ENCODE measurements around the gene ZNF554. TPM values are rescaled to one million over a fixed set of nuclear protein-coding genes. Genes with fewer than 3 reads are reported as not detected.
A peak's percentile ranks its signal among the peaks of the same experiment; 100 is the strongest.

The ZNF554 gene
- total RNA-seq, result 4.0 and 5.3 TPM in 2 replicates
- 5.0 and 5.5 TPM in 2 replicates for polyA plus RNA-seq

DNA sequence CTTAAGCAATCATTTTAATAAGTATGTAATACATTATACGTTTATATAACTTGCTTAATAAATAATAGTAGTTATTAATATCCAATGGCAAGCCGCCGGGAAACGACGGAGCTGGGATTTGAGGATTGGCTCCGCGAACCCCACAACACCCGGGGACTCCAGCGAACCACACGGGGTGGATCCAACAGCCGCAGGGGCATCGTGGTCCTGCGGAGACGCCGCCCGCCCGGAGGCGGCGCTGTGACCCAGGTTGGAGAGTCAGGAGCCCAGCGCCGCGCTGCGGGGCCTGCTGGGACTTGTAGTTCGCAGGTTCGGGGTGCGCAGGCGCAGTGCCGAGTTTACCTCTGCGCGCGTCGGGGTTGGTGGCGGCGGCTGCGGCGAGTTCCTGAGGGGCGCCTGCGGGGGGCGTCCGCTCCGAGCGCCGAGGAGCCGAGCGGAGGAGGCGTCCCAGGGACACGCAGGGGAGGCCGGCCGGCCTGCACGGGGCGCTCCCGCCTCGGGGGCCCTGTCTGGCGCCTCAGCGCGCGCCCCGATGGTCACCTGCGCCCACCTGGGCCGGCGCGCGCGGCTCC is at the start of gene ZNF554:
Gene ZNF554 (plus strand): TSS at position 329 of the 572 bp plus-strand sequence. CDS start 204 bp downstream, at position 533.
- peak; percentile 100 for DNase-seq (ENCODE audit: low spot score)
- no peaks in the 10 kb centered on the region for H3K9me3 ChIP-seq (ENCODE audit: low read depth)
- H3K4me3 ChIP-seq, result peak within 1 kb of the TSS; percentile 60
- peak within 1 kb of the TSS; percentile 73 for H2AFZ ChIP-seq
- peak within 1 kb of the TSS; percentile 97 for H3K4me2 ChIP-seq
- H3K9me2 ChIP-seq (replicated peaks; ENCODE audit: insufficient read depth), result no peaks in the 10 kb centered on the region
- no peak for TF ChIP-seq EZH2phosphoT487 (IDR thresholded peaks at IDR 0.05; ENCODE audit: low read depth, severe bottlenecking, unreplicated experiment)
- TF ChIP-seq, protein P1, sequence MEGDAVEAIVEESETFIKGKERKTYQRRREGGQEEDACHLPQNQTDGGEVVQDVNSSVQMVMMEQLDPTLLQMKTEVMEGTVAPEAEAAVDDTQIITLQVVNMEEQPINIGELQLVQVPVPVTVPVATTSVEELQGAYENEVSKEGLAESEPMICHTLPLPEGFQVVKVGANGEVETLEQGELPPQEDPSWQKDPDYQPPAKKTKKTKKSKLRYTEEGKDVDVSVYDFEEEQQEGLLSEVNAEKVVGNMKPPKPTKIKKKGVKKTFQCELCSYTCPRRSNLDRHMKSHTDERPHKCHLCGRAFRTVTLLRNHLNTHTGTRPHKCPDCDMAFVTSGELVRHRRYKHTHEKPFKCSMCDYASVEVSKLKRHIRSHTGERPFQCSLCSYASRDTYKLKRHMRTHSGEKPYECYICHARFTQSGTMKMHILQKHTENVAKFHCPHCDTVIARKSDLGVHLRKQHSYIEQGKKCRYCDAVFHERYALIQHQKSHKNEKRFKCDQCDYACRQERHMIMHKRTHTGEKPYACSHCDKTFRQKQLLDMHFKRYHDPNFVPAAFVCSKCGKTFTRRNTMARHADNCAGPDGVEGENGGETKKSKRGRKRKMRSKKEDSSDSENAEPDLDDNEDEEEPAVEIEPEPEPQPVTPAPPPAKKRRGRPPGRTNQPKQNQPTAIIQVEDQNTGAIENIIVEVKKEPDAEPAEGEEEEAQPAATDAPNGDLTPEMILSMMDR (IDR thresholded peaks at IDR 0.05; ENCODE audit: poor library complexity), result peak; percentile 94
- H3K79me2 ChIP-seq, result peaks cover 22% of the 10 kb centered on the region
- WGBS (ENCODE audit: low lambda C conversion rate, missing lambda C conversion rate), result under 1% methylated on average over 46 of the region's 64 CpGs
- H3K27ac ChIP-seq, result peak within 1 kb of the TSS; percentile 73
- H3K4me1 ChIP-seq (ENCODE audit: insufficient read depth), result peaks cover 4% of the 10 kb centered on the region
- no peaks in the 10 kb centered on the region for H3K36me3 ChIP-seq (replicated peaks; ENCODE audit: insufficient read depth, low read depth)
- no peaks in the 10 kb centered on the region for H3K27me3 ChIP-seq
- no peaks in the 10 kb centered on the region for H4K20me1 ChIP-seq (ENCODE audit: insufficient read depth, poor library complexity, severe bottlenecking)

DNA sequence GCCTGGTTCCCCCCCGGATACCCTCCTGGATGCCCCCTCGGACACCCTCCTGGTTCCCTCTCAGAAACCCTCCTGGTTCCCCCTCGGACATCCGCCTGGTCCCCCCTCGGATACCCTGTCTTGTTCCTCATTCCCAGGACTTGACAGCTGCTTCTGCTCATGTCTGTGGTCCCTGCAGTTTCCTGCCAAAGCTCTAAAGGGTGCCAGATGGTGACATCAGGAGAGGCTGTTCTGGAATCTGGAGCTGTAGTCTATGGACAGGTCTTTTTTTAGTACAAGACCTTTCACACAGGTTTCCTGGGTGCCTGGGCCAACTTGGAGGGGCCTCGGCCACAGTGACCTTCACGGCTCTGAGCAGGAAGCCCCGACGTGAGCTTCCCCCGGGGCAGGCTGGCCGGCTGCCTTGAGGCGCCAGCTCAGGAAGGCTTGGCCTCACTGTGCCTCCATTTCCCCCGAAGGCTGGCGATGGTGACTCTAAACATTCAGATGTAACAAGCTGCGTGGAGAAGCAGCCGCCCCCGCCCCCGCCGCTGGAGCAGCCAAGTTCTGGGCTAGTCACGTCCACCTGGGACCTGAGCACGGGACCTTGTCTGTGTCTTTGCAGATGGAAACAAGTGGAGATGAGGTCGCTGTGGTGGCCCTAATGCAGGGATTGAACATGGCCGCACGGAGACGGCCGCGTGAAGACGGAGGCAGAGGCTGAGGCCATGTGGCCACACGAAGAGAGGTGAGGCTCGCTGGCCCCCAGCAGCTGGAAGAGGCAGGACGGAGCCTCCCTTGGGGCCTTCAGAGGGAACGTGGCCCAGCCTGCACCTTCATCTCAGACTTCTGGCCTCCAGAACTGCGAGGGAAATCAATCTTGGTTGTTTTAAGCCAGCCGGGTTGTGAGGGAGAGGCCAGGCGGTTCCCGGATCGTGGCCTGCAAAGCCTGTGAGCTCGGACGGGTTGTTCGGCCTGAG is 49.3 kb upstream of the ZNF554 start:
- Histone ChIP-seq H3K36me3 (replicated peaks; ENCODE audit: insufficient read depth, low read depth) (no peaks in the 10 kb centered on the region), H3K4me3 (no peak overlapping the region), H2AFZ (no peak overlapping the region), H3K4me2 (no peak overlapping the region), H4K20me1 (ENCODE audit: insufficient read depth, poor library complexity, severe bottlenecking) (peaks cover 46% of the 10 kb centered on the region), H3K79me2 (peaks cover 57% of the 10 kb centered on the region), H3K9me2 (replicated peaks; ENCODE audit: insufficient read depth) (no peaks in the 10 kb centered on the region), H3K9me3 (ENCODE audit: low read depth) (no peaks in the 10 kb centered on the region), H3K4me1 (ENCODE audit: insufficient read depth) (no peaks in the 10 kb centered on the region), H3K27ac (no peak overlapping the region), H3K27me3 (no peaks in the 10 kb centered on the region)
- DNase-seq (ENCODE audit: low spot score), result no peak
- WGBS (ENCODE audit: low lambda C conversion rate, missing lambda C conversion rate), result 90% methylated on average over 35 of the region's 40 CpGs
- no peak for TF ChIP-seq EZH2phosphoT487 (IDR thresholded peaks at IDR 0.05; ENCODE audit: low read depth, severe bottlenecking, unreplicated experiment)
- no peak for TF ChIP-seq EZH2 (IDR thresholded peaks at IDR 0.05; ENCODE audit: borderline replicate concordance)
- TF ChIP-seq, protein P1 (IDR thresholded peaks at IDR 0.05; ENCODE audit: poor library complexity), result no peak

DNA sequence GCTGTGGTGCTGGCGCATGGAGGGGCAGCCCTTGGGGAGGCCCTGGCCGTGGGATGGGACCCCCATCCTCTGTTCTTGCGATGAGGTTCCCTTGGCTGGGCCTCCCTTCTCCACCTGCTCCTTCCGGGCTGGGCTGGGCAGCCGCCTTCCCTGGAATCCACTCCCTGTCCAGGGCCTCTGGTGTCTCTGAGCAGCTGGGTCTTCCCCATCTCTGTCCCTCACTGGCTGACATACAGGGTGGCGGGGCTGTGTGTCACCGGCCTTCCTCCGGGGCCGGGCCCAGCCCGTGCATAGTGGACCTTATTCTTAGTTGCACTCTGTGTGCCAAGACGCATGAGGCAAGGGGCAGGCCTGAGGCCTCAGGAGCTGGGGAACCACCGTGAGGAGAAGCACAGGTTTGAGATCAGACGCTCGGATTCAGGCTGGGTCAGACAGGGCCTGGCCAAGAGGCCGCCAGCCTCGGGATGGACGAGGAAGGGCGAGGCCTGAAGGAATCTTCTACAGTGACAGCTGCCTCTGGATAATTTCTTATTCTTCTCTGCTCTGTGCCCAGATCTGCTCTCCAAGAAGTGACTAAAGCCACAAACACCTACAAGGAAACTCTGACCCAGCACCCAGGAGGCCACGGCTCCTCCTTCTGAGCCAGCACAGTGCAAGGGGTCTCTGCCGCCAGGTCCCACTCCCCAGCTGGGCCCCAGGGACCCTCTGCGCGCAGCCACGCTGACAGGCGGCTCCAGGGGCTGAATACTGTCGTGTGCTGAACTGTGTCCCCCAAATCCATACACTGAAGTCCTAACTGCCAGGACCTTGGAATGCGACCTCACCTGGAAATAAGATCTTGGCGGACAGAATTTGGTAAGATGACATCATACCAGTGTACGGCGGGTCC is 47.6 kb upstream of the ZNF554 start:
- Histone ChIP-seq H3K9me3 (ENCODE audit: low read depth) (no peaks in the 10 kb centered on the region), H3K36me3 (replicated peaks; ENCODE audit: insufficient read depth, low read depth) (no peaks in the 10 kb centered on the region), H3K79me2 (peaks cover 74% of the 10 kb centered on the region), H3K4me2 (no peak overlapping the region), H2AFZ (no peak overlapping the region), H3K27ac (no peak overlapping the region), H3K27me3 (no peaks in the 10 kb centered on the region), H4K20me1 (ENCODE audit: insufficient read depth, poor library complexity, severe bottlenecking) (peaks cover 62% of the 10 kb centered on the region), H3K4me1 (ENCODE audit: insufficient read depth) (no peaks in the 10 kb centered on the region), H3K9me2 (replicated peaks; ENCODE audit: insufficient read depth) (no peaks in the 10 kb centered on the region), H3K4me3 (no peak overlapping the region)
- WGBS (ENCODE audit: low lambda C conversion rate, missing lambda C conversion rate), result 91% methylated on average over 29 of the region's 29 CpGs
- DNase-seq (ENCODE audit: low spot score), result no peak
- no peak for TF ChIP-seq EZH2 (IDR thresholded peaks at IDR 0.05; ENCODE audit: borderline replicate concordance)
- TF ChIP-seq, protein P1 (IDR thresholded peaks at IDR 0.05; ENCODE audit: poor library complexity), result no peak
- TF ChIP-seq EZH2phosphoT487 (IDR thresholded peaks at IDR 0.05; ENCODE audit: low read depth, severe bottlenecking, unreplicated experiment), result no peak

Measured in hepatocyte (in vitro differentiated cells).